Activated CD8-positive, alpha-beta memory T cell treated with anti-CD3 and anti-CD28 coated beads for 36 hours (primary cell): ENCODE results near the gene HDHD2. TPM values are rescaled to one million over a fixed set of nuclear protein-coding genes. Genes with fewer than 3 reads are reported as not detected.

Source experiments
- CTCF ChIA-PET: fragments of 350-600 bp; sonication (Branson Sonifier 250); formaldehyde crosslinking; loops from one replicate; lab custom pipeline; 2021; ENCODE audit warnings: antibody characterized with exemption; lab: Charles Lee
- POLR2A ChIA-PET: fragments of 350-600 bp; sonication (Branson Sonifier 250); formaldehyde crosslinking; loops from one replicate; lab custom pipeline; 2021; ENCODE audit warnings: antibody characterized with exemption; lab: Charles Lee
- total RNA-seq, 2 experiments: library from RNA; stranded (reverse); gene quantifications; one replicate each; pipeline ENCODE4 v1.2.3, GENCODE V29; 2021

HDHD2 gene
- total RNA-seq, 2 experiments from 2014 or later = 21.4 to 25.6 TPM

GRCh38 chr18:47151439-47151838, 1.1 kb upstream of the HDHD2 start:
- CTCF ChIA-PET = interaction anchor here (1.5 to 1.6 kb wide), 2 partner anchors 17 to 54 kb away, joined by 3 to 6 read pairs; no protein-coding TSS in a partner anchor
- POLR2A ChIA-PET = no interaction called here

GRCh38 chr18:47150824-47151366, 595 bp upstream of the HDHD2 start:
- POLR2A ChIA-PET = no interaction called here
- CTCF ChIA-PET = interaction anchor here (1.1 to 1.6 kb wide), 4 partner anchors 17 to 54 kb away, joined by 3 to 6 read pairs (median 3); no protein-coding TSS in a partner anchor

- POLR2A ChIA-PET = no interaction called here
- CTCF ChIA-PET = interaction anchor here (1.0 to 1.6 kb wide), 5 partner anchors 23 to 55 kb away, joined by 3 to 6 read pairs (median 3); no protein-coding TSS in a partner anchor
Measured at GRCh38 chr18:47149457-47150028, 757 bp downstream of the HDHD2 start.

GRCh38 chr18:47146206-47146605, 4.1 kb downstream of the HDHD2 start:
- CTCF ChIA-PET = interaction anchor here (0.7 kb wide), 1 partner anchor 56 kb away, joined by 4 read pairs; no protein-coding TSS in a partner anchor
- POLR2A ChIA-PET = no interaction called here

GRCh38 chr18:47143899-47144485, 6.3 kb downstream of the HDHD2 start:
- POLR2A ChIA-PET = no interaction called here
- CTCF ChIA-PET = no interaction called here

- ChIA-PET POLR2A (no interaction called here), CTCF (no interaction called here)
Measured at GRCh38 chr18:47143153-47143552, 7.1 kb downstream of the HDHD2 start.

- POLR2A ChIA-PET = no interaction called here
- CTCF ChIA-PET = no interaction called here
Measured at GRCh38 chr18:47141289-47141688, 9.0 kb downstream of the HDHD2 start.

GRCh38 chr18:47121146-47121545, 29.2 kb downstream of the HDHD2 start:
- POLR2A ChIA-PET = no interaction called here
- CTCF ChIA-PET = no interaction called here

- POLR2A ChIA-PET = no interaction called here
- CTCF ChIA-PET = no interaction called here
Measured at GRCh38 chr18:47120428-47120827, 29.9 kb downstream of the HDHD2 start.

- POLR2A ChIA-PET = no interaction called here
- CTCF ChIA-PET = no interaction called here
Measured at GRCh38 chr18:47118981-47119380, 31.3 kb downstream of the HDHD2 start.

- POLR2A ChIA-PET = no interaction called here
- CTCF ChIA-PET = no interaction called here
Measured at GRCh38 chr18:47115205-47115604, 35.1 kb downstream of the HDHD2 start.

GRCh38 chr18:47113796-47114540, 36.3 kb downstream of the HDHD2 start:
- CTCF ChIA-PET = interaction anchor here (0.6 to 0.7 kb wide), 2 partner anchors 12 to 44 kb away, joined by 3 read pairs; no protein-coding TSS in a partner anchor
- POLR2A ChIA-PET = no interaction called here

- ChIA-PET POLR2A (interaction anchor here (0.6 kb wide), 1 partner anchor 761 kb away, joined by 3 read pairs; no protein-coding TSS in a partner anchor), CTCF (interaction anchor here (1.3 kb wide), 1 partner anchor 11 kb away, joined by 3 read pairs; no protein-coding TSS in a partner anchor)
Measured at GRCh38 chr18:47110492-47111274, 39.6 kb downstream of the HDHD2 start.

GRCh38 chr18:47109720-47110119, 40.6 kb downstream of the HDHD2 start:
- POLR2A ChIA-PET = no interaction called here

GRCh38 chr18:47108998-47109405, 41.3 kb downstream of the HDHD2 start:
- ChIA-PET CTCF (no interaction called here), POLR2A (no interaction called here)

More at GRCh38 chr18:47109720-47110119, 40.6 kb downstream of the HDHD2 start:
- CTCF ChIA-PET = no interaction called here

GRCh38 chr18:47108373-47108772, 41.9 kb downstream of the HDHD2 start:
- ChIA-PET CTCF (no interaction called here), POLR2A (no interaction called here)

GRCh38 chr18:47100212-47100831, 50.0 kb downstream of the HDHD2 start:
- ChIA-PET POLR2A (no interaction called here), CTCF (interaction anchor here (1.0 to 1.9 kb wide), 3 partner anchors 11 to 105 kb away, joined by 3 to 8 read pairs (median 8); no protein-coding TSS in a partner anchor)

- ChIA-PET CTCF (no interaction called here), POLR2A (no interaction called here)
Measured at GRCh38 chr18:47095810-47096209, 54.5 kb downstream of the HDHD2 start.

GRCh38 chr18:47087676-47088075, 62.6 kb downstream of the HDHD2 start:
- CTCF ChIA-PET = no interaction called here
- POLR2A ChIA-PET = no interaction called here
